IPS-11a (cell line): ENCODE data around the gene GALNT9.
"Not testable (repeated sequence)": the region's sequence is repeated elsewhere in the genome, so short reads cannot be mapped to it uniquely, and the experiment has no call there.

ENCODE experiments used
- H3K4me3 ChIP-seq: one replicate; pipeline ENCODE4 v1.5.1; 2013; ENCODE audit warnings: low read depth, low read length, control low read depth

The GALNT9 gene

GRCh38 chr12:132149526-132149925 lies 179.9 kb downstream of the GALNT9 start:
- H3K4me3 ChIP-seq, result not testable (repeated sequence)

- H3K4me3 ChIP-seq, result no peak overlapping the region
These were observed 180.9 kb downstream of the GALNT9 start for GRCh38 chr12:132148368-132149045.

GRCh38 chr12:132147423-132148367 lies 181.7 kb downstream of the GALNT9 start:
- H3K4me3 ChIP-seq, result no peak overlapping the region

GRCh38 chr12:132146772-132147422 lies 182.5 kb downstream of the GALNT9 start:
- H3K4me3 ChIP-seq, result no peak overlapping the region
